SK-N-SH (cell line): ENCODE data around the gene CLEC11A. TPM values are rescaled to one million over a fixed set of nuclear protein-coding genes. Genes with fewer than 3 reads are reported as not detected.

Source experiments
- CTCF ChIA-PET: fragments of 300-600, 350-600 bp; formaldehyde crosslinking; extraction: SDS; loops from one replicate; lab custom pipeline; 2021; lab: Yijun Ruan, JAX
- POLR2A ChIA-PET: fragments of 350-600 bp; sonication (Branson Sonifier 250); formaldehyde crosslinking; extraction: SDS; loops from one replicate; lab custom pipeline; 2020; ENCODE audit warnings: antibody characterized with exemption, inconsistent platforms; lab: Yijun Ruan, JAX
- DNase-seq: peaks from one replicate; pipeline ENCODE4 v3.0.0; 2012
- H2AFZ ChIP-seq: fragments of 200-600 bp; sonication (generic); 2 replicates; pipeline ENCODE4 v1.8.1; 2016; ENCODE audit warnings: antibody characterized with exemption, mild to moderate bottlenecking, low read depth
- H3F3A ChIP-seq: fragments of 200-600 bp; sonication (generic); replicated peaks from 2 replicates; pipeline ENCODE3; 2016; ENCODE audit warnings: antibody characterized with exemption, mild to moderate bottlenecking; ENCODE audit not compliant: insufficient read depth
- H3K27ac ChIP-seq, 2 experiments: fragments of 200-500 bp in 1 of 2; fragments of 200-600 bp in 1 of 2; sonication (Bioruptor generic) in 1 of 2; sonication (generic), shearing (Covaris generic) in 1 of 2; 2 replicates each; pipeline versions ENCODE4 v1.5.1 to v1.6.1; 2014 to 2016; ENCODE audit warnings: low read depth in 2 of 2, inconsistent platforms in 1 of 2, low read length in 1 of 2, mild to moderate bottlenecking in 1 of 2, mixed read lengths in 1 of 2
- H3K27me3 ChIP-seq: fragments of 200-600 bp; sonication (generic), shearing (Covaris generic); 2 replicates; pipeline ENCODE4 v1.6.1; 2016; ENCODE audit warnings: mixed run types; ENCODE audit not compliant: insufficient read depth
- H3K36me3 ChIP-seq, 2 experiments: fragments of 200-500 bp in 1 of 2; fragments of 200-600 bp in 1 of 2; sonication (Bioruptor generic) in 1 of 2; sonication (generic) in 1 of 2; replicated peaks in 1 of 2; 2 replicates each; pipeline versions ENCODE3 to v1.5.1; 2014 to 2016; ENCODE audit warnings: low read length in 1 of 2, mild to moderate bottlenecking in 1 of 2; ENCODE audit not compliant: insufficient read depth in 2 of 2, control insufficient read depth in 1 of 2
- H3K4me1 ChIP-seq, 2 experiments: fragments of 200-500 bp in 1 of 2; fragments of 200-600 bp in 1 of 2; sonication (Bioruptor generic) in 1 of 2; sonication (generic), shearing (Covaris generic) in 1 of 2; 2 replicates each; pipeline versions ENCODE4 v1.5.1 to v1.6.1; 2014 to 2016; ENCODE audit warnings: low read depth in 1 of 2, low read length in 1 of 2, mixed run types in 1 of 2; ENCODE audit not compliant: insufficient read depth in 2 of 2, control insufficient read depth in 1 of 2
- H3K4me2 ChIP-seq: fragments of 200-600 bp; sonication (generic), shearing (Covaris generic); 2 replicates; pipeline ENCODE4 v1.6.1; 2017; ENCODE audit warnings: mixed run types
- H3K4me3 ChIP-seq, 2 experiments: fragments of 200-500 bp in 1 of 2; fragments of 200-600 bp in 1 of 2; sonication (Bioruptor generic) in 1 of 2; sonication (generic), shearing (Covaris generic) in 1 of 2; 2 replicates each; pipeline versions ENCODE4 v1.5.1 to v1.8.1; 2014 to 2016; ENCODE audit warnings: low read depth in 2 of 2, inconsistent platforms in 1 of 2, low read length in 1 of 2, mild to moderate bottlenecking in 1 of 2, mixed read lengths in 1 of 2, moderate library complexity in 1 of 2
- H3K79me2 ChIP-seq: fragments of 200-600 bp; sonication (generic); 2 replicates; pipeline ENCODE4 v1.8.1; 2017; ENCODE audit warnings: mild to moderate bottlenecking; ENCODE audit not compliant: insufficient read depth
- H3K9ac ChIP-seq: fragments of 200-600 bp; sonication (generic); 2 replicates; pipeline ENCODE4 v1.6.1; 2017; ENCODE audit warnings: mixed run types
- H3K9me2 ChIP-seq: fragments of 200-600 bp; sonication (generic); 2 replicates; pipeline ENCODE4 v1.6.1; 2017; ENCODE audit warnings: mixed run types
- H3K9me3 ChIP-seq: fragments of 200-600 bp; sonication (generic); 2 replicates; pipeline ENCODE4 v1.6.1; 2017; ENCODE audit warnings: mixed run types, mild to moderate bottlenecking, moderate library complexity
- H4K20me1 ChIP-seq: fragments of 200-600 bp; sonication (generic); 2 replicates; pipeline ENCODE4 v1.6.1; 2017; ENCODE audit warnings: mild to moderate bottlenecking, mixed run types; ENCODE audit not compliant: insufficient read depth
- CHD2 ChIP-seq: fragments of 150-350 bp; IDR thresholded peaks from 2 replicates; pipeline ENCODE4 v1.6.1; 2018; ENCODE audit warnings: low read length; ENCODE audit not compliant: partially characterized antibody
- CTCF ChIP-seq: fragments of 200-600 bp; sonication (generic); IDR thresholded peaks from 2 replicates; pipeline ENCODE4 v1.6.1; 2017; ENCODE audit warnings: antibody characterized with exemption, mild to moderate bottlenecking, moderate library complexity
- ELF1 ChIP-seq: IDR thresholded peaks from 2 replicates; pipeline ENCODE4 v1.4.0; 2012
- EP300 ChIP-seq, 2 experiments: IDR thresholded peaks; 2 replicates each; pipeline versions ENCODE4 v1.4.0 to v1.6.1; 2012; ENCODE audit warnings: borderline replicate concordance in 1 of 2, low read depth in 1 of 2, low read length in 1 of 2
- EZH2phosphoT487 ChIP-seq: fragments of 200-600 bp; sonication (generic); IDR thresholded peaks from 2 replicates; pipeline ENCODE4 v1.6.1; 2017; ENCODE audit warnings: low read depth, mixed run types, mild to moderate bottlenecking, antibody characterized with exemption, moderate library complexity, borderline replicate concordance
- FOSL2 ChIP-seq: IDR thresholded peaks from 2 replicates; pipeline ENCODE4 v1.4.0; 2012; ENCODE audit warnings: low read depth, mild to moderate bottlenecking, moderate library complexity, borderline replicate concordance
- FOXJ3 ChIP-seq: sonication (generic); formaldehyde crosslinking; IDR thresholded peaks from 2 replicates; pipeline ENCODE4 v1.5.1; 2020; ENCODE audit warnings: mild to moderate bottlenecking, missing genetic modification reagents
- GABPA ChIP-seq: IDR thresholded peaks from 2 replicates; pipeline ENCODE4 v1.4.0; 2012; ENCODE audit warnings: low read depth, mild to moderate bottlenecking
- IRF3 ChIP-seq: fragments of 150-350 bp; IDR thresholded peaks from 2 replicates; pipeline ENCODE4 v1.6.1; 2016; ENCODE audit warnings: mild to moderate bottlenecking, low read depth, low read length
- MAX ChIP-seq: IDR thresholded peaks from 2 replicates; pipeline ENCODE4 v1.4.0; 2012; ENCODE audit warnings: low read depth
- NRF1 ChIP-seq: IDR thresholded peaks from 2 replicates; pipeline ENCODE4 v1.6.1; 2012; ENCODE audit warnings: low read depth, mild to moderate bottlenecking, low read length
- RAD21 ChIP-seq: IDR thresholded peaks from 2 replicates; pipeline ENCODE4 v1.6.1; 2012; ENCODE audit warnings: mild to moderate bottlenecking, low read length
- SIN3A ChIP-seq: IDR thresholded peaks from 2 replicates; pipeline ENCODE4 v1.6.1; 2012; ENCODE audit warnings: low read depth, mild to moderate bottlenecking, low read length, moderate library complexity, borderline replicate concordance
- SMC3 ChIP-seq: IDR thresholded peaks from 2 replicates; pipeline ENCODE4 v1.6.1; 2012; ENCODE audit warnings: low read depth, low read length, improper control_type of control experiment
- TAF1 ChIP-seq: IDR thresholded peaks from 2 replicates; pipeline ENCODE4 v1.6.1; 2012; ENCODE audit warnings: low read depth, mild to moderate bottlenecking, low read length, moderate library complexity, borderline replicate concordance
- TEAD4 ChIP-seq: IDR thresholded peaks from 2 replicates; pipeline ENCODE4 v1.4.0; 2012; ENCODE audit warnings: mild to moderate bottlenecking, borderline replicate concordance; ENCODE audit not compliant: insufficient read depth
- YY1 ChIP-seq: IDR thresholded peaks from 2 replicates; pipeline ENCODE4 v1.4.0; 2012; ENCODE audit warnings: low read depth, mild to moderate bottlenecking
- WGBS: methylation state at CpG from one replicate; pipeline ENCODE4 v1.1.6; 2017; ENCODE audit warnings: low lambda C conversion rate; 5-methylcytosine and 5-hydroxymethylcytosine counted together
- polyA plus RNA-seq, 3 experiments: library from polyadenylated mRNA; depleted of rRNA; stranded (reverse); fragments of >200 nt; gene quantifications; 2 replicates each; pipeline ENCODE4 v1.2.3, GENCODE V29; 2012
- TF ChIP-seq, protein P1 (sequence below): IDR thresholded peaks from 2 replicates; pipeline ENCODE4; 2012
- TF ChIP-seq, protein P2 (sequence below): IDR thresholded peaks from 2 replicates; pipeline ENCODE4 v1.4.0; 2012; ENCODE audit warnings: low read depth, borderline replicate concordance
- TF ChIP-seq, protein P3 (sequence below): IDR thresholded peaks from 2 replicates; pipeline ENCODE4 v1.4.0; 2012; ENCODE audit warnings: low read depth, borderline replicate concordance

Gene CLEC11A
- polyA plus RNA-seq, 1 of the 3 experiments (the other 2 are of a cell fraction): 4.4 TPM

DNA sequence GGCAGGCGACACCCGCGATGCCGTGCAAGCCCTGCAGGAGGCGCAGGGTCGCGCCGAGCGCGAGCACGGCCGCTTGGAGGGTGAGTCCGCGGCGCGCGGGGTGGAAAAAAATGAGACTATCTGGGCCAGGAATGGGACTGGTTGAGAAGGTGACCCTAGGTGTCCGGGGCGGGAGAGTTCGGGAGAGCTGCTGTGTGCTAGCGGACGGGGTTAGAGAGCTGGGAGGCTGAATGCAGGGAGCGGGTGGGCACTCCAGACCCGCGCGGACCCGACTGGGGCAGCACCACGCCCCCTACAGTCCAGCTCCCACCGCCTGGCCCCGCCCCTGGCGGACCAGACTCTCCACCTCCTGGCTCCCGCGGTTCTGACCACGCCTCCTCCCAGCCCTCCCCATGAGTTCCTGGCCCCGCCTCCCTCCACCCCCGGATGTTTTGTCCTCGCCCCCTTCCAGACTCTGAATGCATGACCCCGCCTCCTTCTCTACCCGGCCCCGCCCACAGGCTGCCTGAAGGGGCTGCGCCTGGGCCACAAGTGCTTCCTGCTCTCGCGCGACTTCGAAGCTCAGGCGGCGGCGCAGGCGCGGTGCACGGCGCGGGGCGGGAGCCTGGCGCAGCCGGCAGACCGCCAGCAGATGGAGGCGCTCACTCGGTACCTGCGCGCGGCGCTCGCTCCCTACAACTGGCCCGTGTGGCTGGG is 1.5 kb downstream of the CLEC11A start:
- under 1% methylated on average over 28 of the region's 65 CpGs for WGBS
- POLR2A ChIA-PET: interaction anchor here (0.9 to 1.4 kb wide), 4 partner anchors 15 to 80 kb away, joined by 3 to 6 read pairs (median 4); no protein-coding TSS in a partner anchor
- DNase-seq: peak; percentile 100
- TF ChIP-seq FOSL2 (no peak), RAD21 (peak; percentile 55), IRF3 (no peak), EZH2phosphoT487 (no peak), SMC3 (peak; percentile 73), ELF1 (no peak), MAX (no peak), CHD2 (peak; percentile 99), YY1 (no peak), FOXJ3 (no peak), GABPA (0 out of 2 replicates have a peak, but pooled peaks have one; percentile 19), NRF1 (peak; percentile 91), EP300 (IDR thresholded peaks at IDR 0.05; ENCODE audit: borderline replicate concordance in 1 of 2, low read depth in 1 of 2, low read length in 1 of 2) (no peak), TEAD4 (no peak), SIN3A (no peak), TAF1 (peak; percentile 42; the same call in 1 of the 2 replicates), CTCF (peak; percentile 83)
- TF ChIP-seq, protein P1, sequence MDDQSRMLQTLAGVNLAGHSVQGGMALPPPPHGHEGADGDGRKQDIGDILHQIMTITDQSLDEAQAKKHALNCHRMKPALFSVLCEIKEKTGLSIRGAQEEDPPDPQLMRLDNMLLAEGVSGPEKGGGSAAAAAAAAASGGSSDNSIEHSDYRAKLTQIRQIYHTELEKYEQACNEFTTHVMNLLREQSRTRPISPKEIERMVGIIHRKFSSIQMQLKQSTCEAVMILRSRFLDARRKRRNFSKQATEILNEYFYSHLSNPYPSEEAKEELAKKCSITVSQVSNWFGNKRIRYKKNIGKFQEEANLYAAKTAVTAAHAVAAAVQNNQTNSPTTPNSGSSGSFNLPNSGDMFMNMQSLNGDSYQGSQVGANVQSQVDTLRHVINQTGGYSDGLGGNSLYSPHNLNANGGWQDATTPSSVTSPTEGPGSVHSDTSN: no peak
- TF ChIP-seq, protein P2, sequence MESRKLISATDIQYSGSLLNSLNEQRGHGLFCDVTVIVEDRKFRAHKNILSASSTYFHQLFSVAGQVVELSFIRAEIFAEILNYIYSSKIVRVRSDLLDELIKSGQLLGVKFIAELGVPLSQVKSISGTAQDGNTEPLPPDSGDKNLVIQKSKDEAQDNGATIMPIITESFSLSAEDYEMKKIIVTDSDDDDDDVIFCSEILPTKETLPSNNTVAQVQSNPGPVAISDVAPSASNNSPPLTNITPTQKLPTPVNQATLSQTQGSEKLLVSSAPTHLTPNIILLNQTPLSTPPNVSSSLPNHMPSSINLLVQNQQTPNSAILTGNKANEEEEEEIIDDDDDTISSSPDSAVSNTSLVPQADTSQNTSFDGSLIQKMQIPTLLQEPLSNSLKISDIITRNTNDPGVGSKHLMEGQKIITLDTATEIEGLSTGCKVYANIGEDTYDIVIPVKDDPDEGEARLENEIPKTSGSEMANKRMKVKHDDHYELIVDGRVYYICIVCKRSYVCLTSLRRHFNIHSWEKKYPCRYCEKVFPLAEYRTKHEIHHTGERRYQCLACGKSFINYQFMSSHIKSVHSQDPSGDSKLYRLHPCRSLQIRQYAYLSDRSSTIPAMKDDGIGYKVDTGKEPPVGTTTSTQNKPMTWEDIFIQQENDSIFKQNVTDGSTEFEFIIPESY: peak; percentile 96
- TF ChIP-seq, protein P3, sequence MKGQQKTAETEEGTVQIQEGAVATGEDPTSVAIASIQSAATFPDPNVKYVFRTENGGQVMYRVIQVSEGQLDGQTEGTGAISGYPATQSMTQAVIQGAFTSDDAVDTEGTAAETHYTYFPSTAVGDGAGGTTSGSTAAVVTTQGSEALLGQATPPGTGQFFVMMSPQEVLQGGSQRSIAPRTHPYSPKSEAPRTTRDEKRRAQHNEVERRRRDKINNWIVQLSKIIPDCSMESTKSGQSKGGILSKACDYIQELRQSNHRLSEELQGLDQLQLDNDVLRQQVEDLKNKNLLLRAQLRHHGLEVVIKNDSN: no peak

More for the DNA sequence above, 1.5 kb downstream of the CLEC11A start:
- Histone ChIP-seq H3K4me3 (peak overlapping the region; percentile 62 to 83), H3K4me2 (peak overlapping the region; percentile 99), H3K36me3 (no peaks in the 10 kb centered on the region), H3K27me3 (no peaks in the 10 kb centered on the region), H3K79me2 (peaks cover 13% of the 10 kb centered on the region), H3K9me3 (no peaks in the 10 kb centered on the region), H3K27ac (peak overlapping the region; percentile 46 to 86; a peak in 3 of 4 replicates), H2AFZ (peak overlapping the region; percentile 85), H3K4me1 (peaks cover 0 to 21% of the 10 kb centered on the region in 2 experiments; a peak in 2 of 4 replicates), H3F3A (peaks cover 3% of the 10 kb centered on the region), H3K9ac (peak overlapping the region; percentile 88), H3K9me2 (no peaks in the 10 kb centered on the region), H4K20me1 (no peaks in the 10 kb centered on the region)
- CTCF ChIA-PET: interaction anchor here (0.6 to 6.4 kb wide), 30 partner anchors 9 to 283 kb away, joined by 3 to 113 read pairs (median 5); no protein-coding TSS in a partner anchor
